Stimulated activated memory B cell treated with anti-CD40 and anti-IgM and Interleukin-4, amounts not matched to agents 10 μg/mL and 1 μg/mL and 100 μg/mL, for 72 hours (primary cell): ENCODE data around the gene BBX.
A peak's percentile ranks its signal among the peaks of the same experiment; 100 is the strongest.
"Not testable (repeated sequence)": the region's sequence is repeated elsewhere in the genome, so short reads cannot be mapped to it uniquely, and the experiment has no call there.

ENCODE experiments used
- ATAC-seq: fragments of 150-1000 bp; cut with Tn5 transposase; 2 replicates; pipeline ENCODE4 v1.10.0; 2021
- H3K27ac Mint-ChIP-seq: one replicate; pipeline ENCODE4 v1.8.0; 2022; ENCODE audit warnings: mild to moderate bottlenecking, mixed read lengths
- H3K27me3 Mint-ChIP-seq: one replicate; pipeline ENCODE4 v1.8.0; 2022; ENCODE audit warnings: mixed read lengths
- H3K36me3 Mint-ChIP-seq: one replicate; pipeline ENCODE4 v1.8.0; 2022; ENCODE audit warnings: mixed read lengths
- H3K4me1 Mint-ChIP-seq: one replicate; pipeline ENCODE4 v1.8.0; 2022; ENCODE audit warnings: mixed read lengths
- H3K4me3 Mint-ChIP-seq: one replicate; pipeline ENCODE4 v1.8.0; 2022; ENCODE audit warnings: mild to moderate bottlenecking, moderate library complexity, mixed read lengths
- H3K9me3 Mint-ChIP-seq: one replicate; pipeline ENCODE4 v1.8.0; 2022; ENCODE audit warnings: mixed read lengths

BBX gene

GRCh38 chr3:107524326-107524840, 1.6 kb downstream of the BBX start:
- Mint-ChIP-seq H3K4me3 (peak overlapping the region; percentile 99), H3K27me3 (no peaks in the 10 kb centered on the region), H3K27ac (peak overlapping the region; percentile 88), H3K36me3 (peaks cover 3% of the 10 kb centered on the region), H3K9me3 (no peaks in the 10 kb centered on the region), H3K4me1 (peaks cover 49% of the 10 kb centered on the region)
- no peak for ATAC-seq

GRCh38 chr3:107524841-107525643, 2.3 kb downstream of the BBX start:
- Mint-ChIP-seq H3K36me3 (peaks cover 6% of the 10 kb centered on the region), H3K27ac (peak overlapping the region; percentile 88), H3K9me3 (no peaks in the 10 kb centered on the region), H3K4me3 (peak overlapping the region; percentile 99), H3K27me3 (no peaks in the 10 kb centered on the region), H3K4me1 (peaks cover 52% of the 10 kb centered on the region)
- no peak for ATAC-seq

GRCh38 chr3:107525644-107526305, 3.0 kb downstream of the BBX start:
- ATAC-seq = no peak
- Mint-ChIP-seq H3K4me1 (peaks cover 52% of the 10 kb centered on the region), H3K36me3 (peaks cover 6% of the 10 kb centered on the region)

GRCh38 chr3:107531917-107532469, 9.2 kb downstream of the BBX start:
- H3K4me1 Mint-ChIP-seq = peaks cover 34% of the 10 kb centered on the region
- peaks cover 13% of the 10 kb centered on the region for H3K36me3 Mint-ChIP-seq
- H3K9me3 Mint-ChIP-seq = no peaks in the 10 kb centered on the region
- no peak overlapping the region for H3K27ac Mint-ChIP-seq
- no peak overlapping the region for H3K4me3 Mint-ChIP-seq
- no peak for ATAC-seq
- H3K27me3 Mint-ChIP-seq = no peaks in the 10 kb centered on the region

More at GRCh38 chr3:107525644-107526305, 3.0 kb downstream of the BBX start:
- Mint-ChIP-seq H3K4me3 (peak overlapping the region; percentile 86), H3K27ac (peak overlapping the region; percentile 88), H3K27me3 (no peaks in the 10 kb centered on the region), H3K9me3 (no peaks in the 10 kb centered on the region)

- Mint-ChIP-seq H3K9me3 (no peaks in the 10 kb centered on the region), H3K27ac (no peak overlapping the region), H3K4me3 (no peak overlapping the region), H3K4me1 (peaks cover 9% of the 10 kb centered on the region), H3K36me3 (peaks cover 5% of the 10 kb centered on the region), H3K27me3 (no peaks in the 10 kb centered on the region)
- no peak for ATAC-seq
Observed at GRCh38 chr3:107540857-107541256, 18.1 kb downstream of the BBX start.

- H3K4me3 Mint-ChIP-seq = no peak overlapping the region
- H3K36me3 Mint-ChIP-seq = peaks cover 5% of the 10 kb centered on the region
- H3K4me1 Mint-ChIP-seq = peaks cover 15% of the 10 kb centered on the region
- H3K9me3 Mint-ChIP-seq = no peaks in the 10 kb centered on the region
- ATAC-seq = no peak
- no peaks in the 10 kb centered on the region for H3K27me3 Mint-ChIP-seq
- H3K27ac Mint-ChIP-seq = no peak overlapping the region
Observed at GRCh38 chr3:107542665-107543064, 19.9 kb downstream of the BBX start.

- Mint-ChIP-seq H3K9me3 (peaks cover 2% of the 10 kb centered on the region), H3K36me3 (peaks cover 14% of the 10 kb centered on the region), H3K27me3 (no peaks in the 10 kb centered on the region), H3K27ac (no peak overlapping the region), H3K4me3 (no peak overlapping the region), H3K4me1 (peaks cover 18% of the 10 kb centered on the region)
- no peak for ATAC-seq
Observed at GRCh38 chr3:107543666-107544065, 20.9 kb downstream of the BBX start.

GRCh38 chr3:107545680-107546120, 22.9 kb downstream of the BBX start:
- H3K36me3 Mint-ChIP-seq = peaks cover 24% of the 10 kb centered on the region
- H3K4me3 Mint-ChIP-seq = no peak overlapping the region
- peaks cover 20% of the 10 kb centered on the region for H3K4me1 Mint-ChIP-seq
- H3K27me3 Mint-ChIP-seq = no peaks in the 10 kb centered on the region
- no peak for ATAC-seq
- H3K27ac Mint-ChIP-seq = no peak overlapping the region
- H3K9me3 Mint-ChIP-seq = peaks cover 2% of the 10 kb centered on the region

GRCh38 chr3:107548601-107549000, 25.8 kb downstream of the BBX start:
- H3K4me3 Mint-ChIP-seq = no peak overlapping the region
- peaks cover 2% of the 10 kb centered on the region for H3K9me3 Mint-ChIP-seq
- ATAC-seq = no peak
- H3K4me1 Mint-ChIP-seq = peaks cover 26% of the 10 kb centered on the region
- peaks cover 25% of the 10 kb centered on the region for H3K36me3 Mint-ChIP-seq
- H3K27ac Mint-ChIP-seq = no peak overlapping the region
- no peaks in the 10 kb centered on the region for H3K27me3 Mint-ChIP-seq

GRCh38 chr3:107555359-107555758, 32.6 kb downstream of the BBX start:
- peak; percentile 63 for ATAC-seq
- H3K4me1 Mint-ChIP-seq = peaks cover 52% of the 10 kb centered on the region
- no peaks in the 10 kb centered on the region for H3K27me3 Mint-ChIP-seq
- peaks cover 4% of the 10 kb centered on the region for H3K36me3 Mint-ChIP-seq
- H3K9me3 Mint-ChIP-seq = no peaks in the 10 kb centered on the region
- no peak overlapping the region for H3K27ac Mint-ChIP-seq
- no peak overlapping the region for H3K4me3 Mint-ChIP-seq

GRCh38 chr3:107557743-107558142, 35.0 kb downstream of the BBX start:
- Mint-ChIP-seq H3K9me3 (no peaks in the 10 kb centered on the region), H3K27me3 (no peaks in the 10 kb centered on the region), H3K4me1 (peaks cover 67% of the 10 kb centered on the region), H3K4me3 (no peak overlapping the region), H3K36me3 (no peaks in the 10 kb centered on the region), H3K27ac (no peak overlapping the region)
- ATAC-seq = no peak

- no peak for ATAC-seq
- Mint-ChIP-seq H3K4me3 (no peak overlapping the region), H3K9me3 (no peaks in the 10 kb centered on the region), H3K27ac (peak overlapping the region; percentile 7), H3K36me3 (no peaks in the 10 kb centered on the region), H3K4me1 (peaks cover 52% of the 10 kb centered on the region), H3K27me3 (no peaks in the 10 kb centered on the region)
Observed at GRCh38 chr3:107560166-107560565, 37.4 kb downstream of the BBX start.

- peaks cover 55% of the 10 kb centered on the region for H3K4me1 Mint-ChIP-seq
- no peaks in the 10 kb centered on the region for H3K9me3 Mint-ChIP-seq
- no peak for ATAC-seq
- H3K27me3 Mint-ChIP-seq = no peaks in the 10 kb centered on the region
- H3K36me3 Mint-ChIP-seq = no peaks in the 10 kb centered on the region
- no peak overlapping the region for H3K27ac Mint-ChIP-seq
- no peak overlapping the region for H3K4me3 Mint-ChIP-seq
Observed at GRCh38 chr3:107561980-107562379, 39.2 kb downstream of the BBX start.

- no peak overlapping the region for H3K4me3 Mint-ChIP-seq
- no peaks in the 10 kb centered on the region for H3K27me3 Mint-ChIP-seq
- H3K9me3 Mint-ChIP-seq = no peaks in the 10 kb centered on the region
- H3K36me3 Mint-ChIP-seq = no peaks in the 10 kb centered on the region
- H3K27ac Mint-ChIP-seq = no peak overlapping the region
- peaks cover 58% of the 10 kb centered on the region for H3K4me1 Mint-ChIP-seq
- no peak for ATAC-seq
Observed at GRCh38 chr3:107562969-107563529, 40.3 kb downstream of the BBX start.

- H3K9me3 Mint-ChIP-seq, ATAC-seq, H3K27me3 Mint-ChIP-seq, H3K36me3 Mint-ChIP-seq, H3K4me3 Mint-ChIP-seq, H3K27ac Mint-ChIP-seq: not testable (repeated sequence)
- peaks cover 44% of the 10 kb centered on the region for H3K4me1 Mint-ChIP-seq
Observed at GRCh38 chr3:107565244-107565643, 42.5 kb downstream of the BBX start.
